ENCODE results near the gene RAB9A. TPM values are rescaled to one million over a fixed set of nuclear protein-coding genes. Genes with fewer than 3 reads are reported as not detected.

Gene RAB9A
- total RNA-seq, 1 experiment from 2014 or later = 26.3 TPM

GRCh38 chrX:13752141-13752540 is 63.2 kb downstream of the RAB9A start:
- Mint-ChIP-seq H3K9me3 (no peaks in the 10 kb centered on the region), H3K36me3 (peaks cover 19% of the 10 kb centered on the region), H3K27me3 (ENCODE audit: low read depth) (no peaks in the 10 kb centered on the region), H3K27ac (no peak overlapping the region), H3K4me1 (peaks cover 14% of the 10 kb centered on the region; the same call in 1 of the 2 replicates), H3K4me3 (no peak overlapping the region)
- ATAC-seq (no peak), DNase-seq (ENCODE audit: low spot score) (no peak)
- ChIA-PET POLR2A (no interaction called here), CTCF (no interaction called here)
- TF ChIP-seq ZSCAN18 (CRISPR knock-in tag; IDR thresholded peaks at IDR 0.05) (no peak), FOXP1 (CRISPR knock-in tag; IDR thresholded peaks at IDR 0.05; ENCODE audit: borderline replicate concordance) (no peak), ZNF671 (CRISPR knock-in tag; IDR thresholded peaks at IDR 0.05) (no peak), FOXP4 (CRISPR knock-in tag; IDR thresholded peaks at IDR 0.05) (no peak), GABPB1 (CRISPR knock-in tag; IDR thresholded peaks at IDR 0.05) (no peak), ZNF281 (CRISPR knock-in tag; IDR thresholded peaks at IDR 0.05) (no peak), STAT6 (CRISPR knock-in tag; conservative IDR thresholded peaks at IDR 0.05; ENCODE audit: low read depth) (no peak), ZBTB43 (CRISPR knock-in tag; IDR thresholded peaks at IDR 0.05) (no peak), ARID4B (CRISPR knock-in tag; IDR thresholded peaks at IDR 0.05; ENCODE audit: borderline replicate concordance) (no peak), TEAD1 (CRISPR knock-in tag; IDR thresholded peaks at IDR 0.05) (no peak), KAT7 (CRISPR knock-in tag; IDR thresholded peaks at IDR 0.05; ENCODE audit: borderline replicate concordance) (no peak), USF2 (CRISPR knock-in tag; IDR thresholded peaks at IDR 0.05) (no peak), NFATC4 (CRISPR knock-in tag; IDR thresholded peaks at IDR 0.05) (no peak), PRDM15 (CRISPR knock-in tag; IDR thresholded peaks at IDR 0.05) (no peak), FOXJ3 (CRISPR knock-in tag; IDR thresholded peaks at IDR 0.05; ENCODE audit: borderline replicate concordance) (no peak), TP53 (CRISPR knock-in tag; IDR thresholded peaks at IDR 0.05) (no peak)
